Glomerular visceral epithelial cell (primary cell): ENCODE measurements around the gene LPAR3.
"Not testable (repeated sequence)": the region's sequence is repeated elsewhere in the genome, so short reads cannot be mapped to it uniquely, and the experiment has no call there.

Experiments
- DNase-seq: peaks from one replicate; pipeline ENCODE4 v3.0.0-alpha.2; 2016; ENCODE audit errors: extremely low spot score

The LPAR3 gene, protein sequence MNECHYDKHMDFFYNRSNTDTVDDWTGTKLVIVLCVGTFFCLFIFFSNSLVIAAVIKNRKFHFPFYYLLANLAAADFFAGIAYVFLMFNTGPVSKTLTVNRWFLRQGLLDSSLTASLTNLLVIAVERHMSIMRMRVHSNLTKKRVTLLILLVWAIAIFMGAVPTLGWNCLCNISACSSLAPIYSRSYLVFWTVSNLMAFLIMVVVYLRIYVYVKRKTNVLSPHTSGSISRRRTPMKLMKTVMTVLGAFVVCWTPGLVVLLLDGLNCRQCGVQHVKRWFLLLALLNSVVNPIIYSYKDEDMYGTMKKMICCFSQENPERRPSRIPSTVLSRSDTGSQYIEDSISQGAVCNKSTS

DNA sequence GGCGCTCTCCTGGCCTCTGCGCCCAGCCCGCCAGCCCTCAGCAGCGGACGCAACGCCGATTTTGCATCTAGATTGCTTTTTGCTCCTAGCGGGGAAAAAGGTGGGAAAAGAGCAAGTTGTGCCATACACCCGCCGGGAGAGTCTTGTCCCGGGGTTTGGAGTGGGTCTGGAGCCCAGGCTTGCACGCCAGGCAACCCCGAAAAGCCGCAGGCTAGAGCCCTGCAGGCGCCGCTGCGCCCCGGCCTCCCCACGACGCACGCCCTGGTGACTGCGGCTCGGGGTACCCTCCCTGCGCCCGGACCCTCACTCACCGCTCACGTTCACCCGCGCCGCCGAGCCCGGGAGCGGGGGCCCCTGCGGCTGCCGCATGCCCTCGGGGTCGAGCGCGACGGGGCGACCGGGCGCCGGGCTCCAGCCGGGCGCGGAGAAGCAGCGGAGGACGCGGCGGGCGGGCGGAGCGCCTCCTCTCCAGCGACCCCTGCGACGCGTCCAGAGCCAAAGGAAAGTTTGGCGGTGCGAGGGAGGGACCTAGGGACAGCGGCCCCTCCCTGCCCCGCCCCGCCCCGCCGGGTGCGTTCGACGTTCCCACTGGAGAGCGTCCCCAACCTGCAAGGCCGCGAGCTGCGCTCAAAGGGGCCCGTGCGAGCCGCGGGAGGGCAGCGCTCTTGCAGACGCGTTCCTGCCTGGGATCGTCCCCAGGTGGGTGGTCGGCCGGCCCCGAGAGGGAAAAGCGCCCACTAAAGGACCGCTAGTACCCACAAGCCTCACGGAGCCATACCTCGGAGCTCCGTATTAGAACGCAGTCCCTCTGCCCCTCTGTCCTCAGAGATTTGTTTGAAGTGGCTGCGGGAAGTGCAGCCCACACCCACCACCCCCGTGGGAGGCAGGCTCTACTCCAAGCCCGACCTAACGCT, at the start of gene LPAR3:
Gene LPAR3 (minus strand): TSS at position 502 of the 914 bp plus-strand sequence. CDS start 27,086 bp downstream, outside the sequence.
- no peak for DNase-seq

DNA sequence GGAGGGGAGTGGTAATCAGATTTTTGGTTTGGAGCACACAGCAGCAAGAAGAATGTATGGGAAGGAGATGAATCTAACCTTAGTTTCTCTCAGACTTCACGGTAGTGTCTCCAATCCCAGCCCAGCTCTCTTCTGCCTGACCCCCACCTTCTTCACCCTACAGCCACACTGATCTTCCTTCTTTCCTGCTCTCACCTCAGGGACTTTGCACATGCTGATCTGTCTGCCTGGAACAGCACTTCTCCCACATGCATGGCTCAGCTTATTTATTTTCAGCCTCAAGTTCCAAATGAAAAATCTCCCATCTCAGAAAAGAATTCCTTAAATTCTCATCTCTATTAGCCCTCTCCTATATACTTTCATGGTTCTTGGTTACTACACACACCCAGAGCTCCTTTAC, 48.8 kb upstream of the LPAR3 start:
- DNase-seq: no peak

DNA sequence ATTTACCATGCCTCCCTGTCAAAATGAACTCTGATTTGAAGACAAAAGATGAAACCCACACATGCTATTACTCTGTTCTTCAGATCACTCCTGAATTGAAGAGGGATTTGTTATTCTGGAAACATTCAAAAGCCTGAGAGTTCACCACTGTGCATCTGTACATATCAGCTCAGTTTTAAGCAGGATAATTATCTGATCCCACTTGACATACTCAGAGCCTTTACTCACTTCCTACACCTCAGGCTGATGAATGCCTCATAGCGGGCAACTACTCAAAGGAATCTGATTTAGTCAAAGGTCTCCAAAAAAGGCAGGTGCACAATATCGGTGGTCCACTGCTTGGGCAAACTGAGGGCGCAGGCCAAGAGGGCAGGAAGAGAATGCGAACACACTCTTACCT, 47.5 kb upstream of the LPAR3 start:
- no peak for DNase-seq

DNA sequence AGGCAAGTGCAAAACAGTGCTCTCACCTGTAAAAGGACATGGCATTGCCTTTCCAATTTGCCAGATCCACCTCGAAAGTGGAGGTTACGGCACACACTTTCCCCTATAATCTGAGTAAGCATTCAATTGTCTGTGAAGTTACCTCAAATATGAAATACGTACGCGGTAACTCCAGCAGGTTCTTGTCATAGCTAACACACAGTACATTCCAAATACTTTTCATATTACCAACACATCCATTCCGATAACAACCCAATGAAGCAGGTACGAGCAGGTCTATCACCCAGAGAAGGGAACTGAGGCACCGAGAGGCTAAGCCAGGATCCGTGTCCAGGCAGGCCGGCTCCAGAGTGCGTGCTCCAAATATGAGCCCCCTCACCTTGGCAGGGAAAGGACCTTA, 46.8 kb upstream of the LPAR3 start:
- DNase-seq: no peak

DNA sequence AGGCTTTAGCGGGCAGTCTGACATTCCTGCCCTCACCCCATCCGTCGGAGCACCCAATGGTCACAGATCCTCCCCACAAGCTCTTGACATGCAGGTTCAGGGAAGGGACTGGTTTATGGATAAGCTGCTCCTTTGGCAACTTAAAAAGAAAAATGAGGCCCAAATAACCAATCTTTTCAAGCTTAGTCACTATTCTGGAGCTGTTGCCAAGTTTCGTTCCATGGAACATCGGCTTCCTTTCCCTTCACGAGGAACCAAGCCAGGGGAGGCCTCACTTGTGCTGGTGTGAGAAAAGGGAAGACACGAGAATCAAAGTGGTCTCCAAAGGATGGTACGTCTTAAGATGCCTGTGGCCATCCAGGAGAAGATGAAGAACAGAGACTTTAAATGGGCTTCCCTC, 46.1 kb upstream of the LPAR3 start:
- DNase-seq: no peak

DNA sequence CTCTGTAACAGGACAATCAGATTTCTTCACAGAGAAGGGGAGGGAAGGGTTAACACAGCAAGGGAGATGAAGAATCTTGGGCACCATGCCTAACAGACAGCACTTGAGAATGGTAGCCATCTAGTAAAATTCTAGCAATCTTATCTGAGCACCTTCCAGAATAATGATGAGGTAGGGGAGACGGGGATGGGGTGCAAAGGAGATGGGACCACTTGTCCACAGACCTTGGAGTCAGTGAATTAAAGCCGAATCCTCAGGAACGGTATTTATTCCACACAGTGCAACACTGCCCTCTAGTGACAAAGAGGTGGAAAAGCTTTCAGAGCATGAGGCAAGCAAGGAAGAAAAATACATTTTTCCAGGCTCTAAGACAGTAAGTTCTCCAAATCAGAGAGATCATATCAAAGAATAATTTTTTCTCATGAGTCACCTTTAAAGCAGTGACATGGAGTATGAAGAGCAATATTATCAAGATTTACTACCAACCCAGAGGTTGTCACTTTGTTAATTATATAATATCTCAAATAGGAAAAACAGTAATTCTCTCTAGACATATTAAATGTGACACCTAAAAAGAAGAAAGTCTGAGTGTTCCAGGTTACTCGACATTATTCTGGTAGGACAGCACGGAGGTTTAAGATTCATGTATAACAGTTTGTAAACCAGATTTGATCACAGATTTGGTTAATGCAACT, 43.3 kb upstream of the LPAR3 start:
- DNase-seq: peak; percentile 65

DNA sequence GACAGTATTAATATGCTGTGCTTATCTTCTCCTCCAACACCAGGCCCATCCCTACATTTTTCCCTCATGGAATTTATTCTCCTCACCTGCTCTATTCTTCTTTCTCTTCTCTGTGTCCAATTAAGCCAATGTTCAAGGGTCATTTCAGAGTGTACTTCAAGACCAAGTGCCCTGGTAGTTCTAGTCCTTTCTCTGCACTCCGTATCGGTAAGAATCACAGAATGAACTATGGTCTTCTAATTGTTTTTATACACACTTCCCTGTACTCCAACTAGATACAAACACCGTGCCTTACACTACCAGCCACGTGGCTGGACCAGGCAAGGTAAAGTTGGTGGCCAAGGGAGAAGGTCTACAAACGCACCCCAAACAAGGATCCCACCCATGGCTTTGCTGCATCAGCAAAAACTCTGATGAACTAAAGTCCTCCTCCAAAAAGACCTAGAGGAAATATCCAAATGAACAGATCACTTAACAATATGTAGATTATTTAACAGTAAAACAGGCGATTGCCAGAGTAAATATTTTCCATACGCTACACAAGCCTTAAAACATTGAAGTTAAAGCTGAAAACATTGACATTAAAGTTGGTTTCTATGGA, 40.1 kb upstream of the LPAR3 start:
- no peak for DNase-seq

DNA sequence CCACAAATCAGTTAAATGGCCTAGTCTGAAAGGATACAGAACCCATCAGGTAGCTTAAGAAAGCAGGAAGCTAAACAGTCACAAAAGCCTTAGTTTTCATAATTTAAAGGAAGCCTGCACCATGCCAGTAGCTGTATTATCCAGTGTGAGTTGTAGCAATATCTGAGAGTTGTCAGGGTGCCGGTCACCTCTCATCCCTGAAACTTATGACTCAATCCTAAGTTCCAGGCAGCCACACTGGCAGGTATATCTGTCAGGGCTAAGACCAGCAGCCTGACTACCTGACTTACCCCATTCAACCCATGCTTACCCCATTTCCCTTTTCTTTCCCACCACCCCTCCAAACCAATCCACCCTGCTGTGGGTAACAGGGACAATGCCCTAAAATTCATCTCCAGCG, 37.8 kb upstream of the LPAR3 start:
- no peak for DNase-seq

DNA sequence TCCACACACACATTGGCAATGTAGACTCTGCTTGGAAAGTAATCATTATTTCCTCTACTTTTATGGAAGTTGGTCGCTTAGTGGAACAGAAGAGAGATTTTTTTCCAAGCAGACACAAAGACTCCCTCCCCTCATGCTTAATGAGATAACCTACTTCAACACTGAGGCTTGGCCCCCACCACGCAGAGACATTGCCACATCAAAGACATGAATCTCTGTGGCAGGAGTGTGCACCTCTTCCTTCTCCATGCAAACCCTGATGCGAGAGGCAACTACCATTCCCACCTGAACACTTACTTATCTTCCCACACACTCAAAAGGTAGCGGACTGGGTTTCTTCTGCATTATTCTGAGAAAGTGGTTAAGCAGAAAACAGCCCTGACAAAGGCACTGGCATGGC, 37.3 kb upstream of the LPAR3 start:
- DNase-seq: no peak

DNA sequence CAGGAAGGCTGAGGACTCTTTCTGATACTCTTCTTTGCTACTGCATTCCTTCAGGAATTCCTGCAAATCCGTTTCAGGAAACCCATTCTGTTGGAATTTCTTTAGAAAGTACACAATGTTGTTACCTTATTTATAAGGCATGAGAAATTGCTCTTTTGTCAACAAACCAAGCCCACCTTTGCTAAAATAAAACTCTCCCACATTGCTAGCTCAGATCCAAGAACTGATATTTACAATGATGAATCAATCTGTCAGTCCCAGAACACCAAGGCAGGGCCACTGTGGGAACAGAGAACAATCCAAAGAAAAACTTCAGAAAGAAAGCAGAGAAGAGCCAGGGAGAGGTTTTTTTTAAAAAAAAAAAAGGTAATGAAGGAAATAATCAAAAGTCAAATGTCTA, 36.6 kb upstream of the LPAR3 start:
- DNase-seq: no peak

DNA sequence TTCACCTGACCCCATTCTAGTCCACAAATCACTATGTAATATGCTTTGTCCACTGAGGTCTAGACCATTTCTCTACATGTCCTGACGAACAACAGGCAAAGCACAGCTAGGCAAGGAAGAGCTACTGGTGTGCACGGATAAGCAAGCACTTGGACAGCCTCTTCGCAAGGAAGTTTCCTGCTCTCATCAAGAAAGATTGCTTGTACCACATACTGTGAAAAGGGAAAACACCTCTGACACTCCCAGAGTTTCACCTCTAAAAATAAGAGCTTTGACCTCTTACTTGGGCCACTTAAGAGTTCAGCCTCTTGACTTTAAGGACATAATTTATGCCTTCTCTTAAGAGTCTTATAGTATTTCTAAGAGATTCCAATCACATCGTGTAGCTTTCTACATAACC, 36.0 kb upstream of the LPAR3 start:
- DNase-seq: no peak

DNA sequence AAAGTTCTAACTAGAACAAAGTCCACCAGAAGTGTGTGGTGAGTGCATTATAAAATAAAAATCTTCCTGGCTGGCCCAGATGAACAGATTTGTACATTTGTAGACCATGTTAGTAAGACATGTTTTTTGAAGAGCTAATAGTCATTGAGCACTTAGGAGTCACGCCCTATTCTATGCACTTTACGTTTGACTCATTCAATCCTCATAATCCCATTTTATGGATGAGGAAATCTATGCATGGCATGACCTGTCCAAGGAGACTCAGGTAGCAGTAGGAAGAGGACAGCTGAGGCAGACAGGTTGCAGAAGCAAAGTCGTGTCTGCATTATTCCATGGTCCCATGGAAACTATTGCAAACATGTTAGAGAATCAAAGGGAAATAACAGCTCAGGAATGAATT, 30.3 kb upstream of the LPAR3 start:
- DNase-seq: no peak

DNA sequence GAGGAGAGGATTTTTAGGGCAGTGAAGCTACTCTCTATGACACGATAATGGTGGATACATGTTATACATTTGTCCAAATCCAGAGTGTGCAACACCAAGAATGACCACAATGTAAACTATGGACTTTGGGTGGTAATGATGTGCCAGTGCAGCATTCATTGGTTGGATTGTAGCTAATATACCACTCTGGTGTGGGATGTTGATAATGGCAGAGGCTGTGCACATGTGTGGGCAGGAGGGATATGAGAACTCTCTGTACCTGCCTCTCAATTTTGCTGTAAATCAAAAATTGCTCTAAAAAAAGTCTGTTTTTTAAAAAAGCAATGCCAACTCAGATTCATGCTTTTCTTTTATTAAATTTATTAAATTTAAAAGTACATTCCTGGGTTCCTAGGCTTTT, 27.2 kb upstream of the LPAR3 start:
- no peak for DNase-seq

DNA sequence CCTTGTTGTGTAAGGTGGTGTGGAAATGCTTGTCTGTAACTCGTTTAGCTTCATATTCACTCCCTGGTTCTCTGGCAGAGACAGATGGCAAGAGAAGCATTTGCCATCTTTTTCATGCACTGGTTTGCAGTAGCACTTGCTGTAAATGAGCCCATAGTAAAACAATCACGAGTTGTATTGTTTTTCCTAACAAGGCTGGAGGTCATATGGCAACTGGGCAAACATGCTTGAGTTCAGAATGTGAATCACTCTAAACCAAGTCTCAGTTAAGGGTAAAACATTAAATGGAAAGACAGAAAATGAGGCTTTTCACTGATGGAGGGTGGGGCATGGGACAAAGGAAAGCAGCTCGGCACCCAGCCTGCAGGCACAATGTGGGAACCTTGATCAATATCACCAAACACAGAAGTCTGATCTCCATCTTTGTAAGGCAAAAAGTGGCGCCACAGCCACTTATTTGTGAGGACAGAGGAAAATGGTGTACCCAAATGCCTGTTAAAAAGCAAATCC, 26.5 kb upstream of the LPAR3 start:
- DNase-seq: no peak

DNA sequence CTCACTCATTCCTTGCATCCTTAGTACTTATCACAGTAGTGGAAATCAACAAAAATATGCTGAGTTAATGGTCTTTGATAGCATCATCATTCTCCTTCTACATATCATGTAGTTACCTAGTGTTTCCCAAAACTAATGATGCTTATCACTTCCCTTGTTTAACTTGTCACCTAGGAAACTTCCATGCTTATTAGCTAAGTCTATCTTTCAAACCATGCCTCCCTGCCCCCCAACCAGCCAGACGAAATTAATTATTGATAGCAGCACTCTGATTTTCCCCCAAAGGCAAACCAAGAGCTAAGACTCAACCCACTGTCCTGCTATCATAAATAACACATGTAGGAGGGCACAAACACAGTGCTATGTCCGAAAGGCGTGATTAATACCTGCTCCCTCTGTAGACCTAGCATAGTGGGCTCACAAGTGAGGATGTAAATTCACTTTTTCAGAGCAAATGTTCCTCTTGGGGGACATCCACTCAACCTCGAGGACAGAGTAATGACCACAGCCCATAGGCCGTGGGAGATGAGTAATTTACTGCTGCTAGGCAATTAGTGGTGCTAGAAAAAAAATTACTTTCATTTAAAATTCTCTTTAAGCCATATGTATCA, 25.8 kb upstream of the LPAR3 start:
- peak; percentile 11 for DNase-seq

DNA sequence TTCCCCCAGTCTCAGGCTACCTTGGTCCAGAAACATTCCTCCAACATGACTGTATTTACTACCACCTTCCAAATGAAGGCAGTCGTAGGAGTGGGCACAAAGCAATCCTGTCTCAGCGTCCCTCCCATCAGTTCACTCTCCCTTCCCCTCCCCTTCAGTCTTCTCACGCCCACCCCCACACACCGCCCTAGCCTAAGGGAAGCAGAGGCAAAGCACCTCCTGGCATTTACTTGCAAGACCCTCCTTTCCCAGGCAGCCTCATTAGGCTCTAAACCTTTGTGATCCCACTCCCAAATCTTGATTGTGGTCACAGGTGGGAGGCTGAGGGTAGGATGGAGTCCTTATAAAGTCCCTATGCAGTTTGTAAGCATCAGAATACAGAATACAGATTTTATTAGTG, 23.9 kb upstream of the LPAR3 start:
- DNase-seq: no peak

DNA sequence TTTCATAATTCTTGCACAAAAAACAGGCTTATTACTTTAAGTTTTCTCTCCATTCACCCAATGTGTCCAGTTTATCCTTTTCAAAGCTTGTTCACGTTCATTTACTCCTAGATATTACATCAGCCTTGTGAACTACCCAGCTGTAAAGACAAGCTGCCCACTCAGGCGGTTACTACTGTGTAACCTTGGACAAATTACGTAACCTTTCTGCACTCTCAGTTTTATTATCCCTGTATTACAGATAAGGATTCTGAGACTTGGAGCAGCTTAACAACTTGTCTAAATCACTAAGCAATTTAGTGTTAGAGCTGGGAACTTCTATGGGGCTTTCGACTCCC, 20.5 kb upstream of the LPAR3 start:
- DNase-seq: peak; percentile 81

DNA sequence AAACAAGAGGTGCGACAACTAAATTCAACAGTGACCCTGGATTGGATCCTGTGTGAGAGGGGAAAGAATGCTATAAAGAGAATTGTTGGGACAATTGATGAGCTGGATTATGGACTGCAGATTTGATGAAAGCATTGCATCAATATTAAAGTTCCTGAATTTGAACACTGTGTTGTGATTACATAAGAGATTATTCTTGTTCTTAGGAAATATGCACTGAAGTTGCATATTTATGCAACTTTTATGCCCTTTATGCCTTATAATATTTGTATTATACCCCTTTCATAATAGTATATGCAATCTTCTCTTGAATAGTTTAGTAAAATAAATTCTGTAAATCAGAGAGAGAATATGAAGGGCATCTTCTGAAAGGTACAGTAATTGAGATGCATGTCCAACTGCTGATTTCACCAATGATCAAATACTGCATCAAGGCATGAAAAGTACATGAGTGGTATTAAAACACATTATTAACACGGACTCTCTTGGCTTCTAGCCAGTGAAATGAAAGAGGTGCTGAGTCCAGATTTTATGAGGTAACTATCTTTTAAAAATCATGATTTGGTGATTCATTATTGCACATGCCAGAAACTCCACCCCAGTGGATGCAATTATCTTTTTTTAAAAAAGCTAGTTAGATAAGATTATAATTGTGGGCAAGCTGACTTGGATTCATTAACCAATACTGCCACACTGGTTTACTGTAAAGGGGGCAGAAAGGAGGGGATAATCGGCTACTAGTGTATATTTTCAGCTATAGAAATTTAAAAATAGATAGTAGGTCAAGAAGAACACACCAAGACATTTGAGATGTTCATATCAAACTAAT, 19.9 kb upstream of the LPAR3 start:
- DNase-seq: peak; percentile 31

DNA sequence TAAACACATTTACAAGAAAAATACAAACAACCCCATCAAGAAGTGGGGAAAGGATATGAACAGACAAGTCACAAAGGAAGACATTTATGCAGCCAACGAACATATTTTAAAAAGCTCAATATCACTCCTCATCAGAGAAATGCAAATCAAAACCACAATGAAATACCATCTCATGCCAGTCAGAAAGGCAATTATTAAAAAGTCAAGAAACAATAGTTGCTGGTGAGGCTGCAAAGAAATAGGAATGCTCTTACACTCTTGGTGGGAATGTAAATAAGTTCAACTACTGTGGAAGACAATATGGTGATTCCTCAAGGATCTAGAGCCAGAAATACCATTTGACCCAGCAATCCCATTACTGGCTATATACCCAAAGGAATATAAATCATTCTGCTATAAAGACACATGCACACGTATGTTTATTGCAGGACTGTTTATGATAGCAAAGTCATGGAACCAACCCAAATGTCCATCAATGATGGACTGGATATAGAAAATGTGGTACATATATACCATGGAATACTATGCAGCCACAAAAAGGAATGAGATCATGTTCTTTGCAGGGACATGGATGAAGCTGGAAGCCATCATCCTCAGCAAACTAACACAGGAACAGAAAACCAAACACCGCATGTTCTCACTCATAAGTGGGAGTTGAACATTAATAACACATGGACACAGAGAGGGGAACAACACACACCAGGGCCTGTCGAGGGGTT, 15.9 kb upstream of the LPAR3 start:
- not testable (repeated sequence) for DNase-seq
